ENCODE results near the gene CAMKMT.

CAMKMT gene

DNA sequence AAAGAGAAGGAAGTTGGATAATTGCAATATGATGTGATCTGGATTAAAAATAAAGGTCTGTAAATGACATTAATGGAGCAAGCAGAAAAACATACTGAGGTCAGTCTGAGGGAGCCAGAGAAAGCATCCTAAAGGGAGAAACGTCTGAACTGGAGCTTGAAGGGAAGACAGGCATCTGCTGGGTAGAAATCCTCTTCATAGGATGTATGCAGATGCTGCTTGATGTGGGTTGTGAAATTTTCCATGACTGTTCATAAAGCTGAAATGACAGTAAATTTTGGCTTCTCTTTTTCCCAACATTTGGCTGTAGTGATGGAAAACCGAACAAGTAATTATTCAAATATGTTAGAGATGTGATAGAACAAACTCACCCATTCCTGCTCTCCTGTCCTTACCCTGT is 287.6 kb downstream of the CAMKMT start:
- DNase-seq (ENCODE audit: low read depth) = no peak

DNA sequence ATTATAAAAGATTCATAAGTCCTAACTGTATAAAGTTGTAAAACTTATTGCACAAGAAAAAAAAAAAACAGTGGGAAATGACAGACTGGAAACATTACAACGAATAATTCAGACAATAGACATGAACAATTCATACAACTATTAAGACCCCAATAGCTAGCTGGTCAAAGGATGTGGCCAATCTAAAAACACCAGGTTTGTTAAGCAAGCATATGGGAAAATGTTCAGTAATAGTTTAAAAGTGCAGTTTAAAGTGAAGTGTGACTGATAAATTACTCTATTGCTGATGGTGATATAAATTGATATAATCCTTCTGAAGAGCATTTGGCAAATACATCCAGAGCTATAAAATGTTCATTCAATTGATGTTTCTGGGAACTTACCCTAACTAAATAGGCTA is 289.0 kb downstream of the CAMKMT start:
- no peak for DNase-seq (ENCODE audit: low read depth)

DNA sequence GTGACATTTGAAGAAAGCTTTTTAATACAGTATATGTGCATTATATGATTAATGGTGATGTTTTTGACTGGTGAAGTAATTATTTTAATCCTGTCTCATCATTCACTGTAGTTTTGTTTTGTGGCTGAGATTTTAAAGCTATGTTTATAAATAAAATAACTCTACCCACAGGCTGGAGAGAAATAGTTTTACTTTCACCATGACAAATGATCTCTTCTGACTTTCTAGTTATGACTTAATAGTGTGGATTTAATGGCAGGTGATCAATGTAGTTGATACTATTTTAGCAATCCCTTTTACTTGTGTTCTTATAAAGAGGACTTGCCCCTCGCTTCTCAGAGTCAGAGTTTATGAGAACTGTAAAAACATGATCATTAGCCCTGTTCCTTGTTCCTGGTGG is 290.2 kb downstream of the CAMKMT start:
- no peak for DNase-seq (ENCODE audit: low read depth)

DNA sequence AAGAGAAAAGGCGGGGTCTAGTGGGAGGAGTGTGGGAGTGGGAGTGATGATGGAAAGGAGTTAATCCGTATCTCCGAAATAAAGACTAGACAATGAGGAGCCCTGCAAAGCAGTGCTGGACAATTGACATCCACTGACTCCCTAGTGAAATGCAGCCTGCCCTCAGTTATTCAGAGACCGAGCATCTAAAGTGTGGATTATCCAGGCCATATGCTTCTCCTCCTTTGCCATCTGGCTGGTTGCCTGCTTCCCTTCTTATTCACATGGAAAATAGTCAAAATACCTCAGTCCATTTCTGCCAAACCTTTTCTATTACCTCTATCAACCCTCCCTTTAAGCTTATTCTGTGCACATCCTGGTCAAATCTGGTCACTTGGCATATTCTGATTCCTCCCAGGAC is 291.0 kb downstream of the CAMKMT start:
- DNase-seq (ENCODE audit: low read depth) = no peak

DNA sequence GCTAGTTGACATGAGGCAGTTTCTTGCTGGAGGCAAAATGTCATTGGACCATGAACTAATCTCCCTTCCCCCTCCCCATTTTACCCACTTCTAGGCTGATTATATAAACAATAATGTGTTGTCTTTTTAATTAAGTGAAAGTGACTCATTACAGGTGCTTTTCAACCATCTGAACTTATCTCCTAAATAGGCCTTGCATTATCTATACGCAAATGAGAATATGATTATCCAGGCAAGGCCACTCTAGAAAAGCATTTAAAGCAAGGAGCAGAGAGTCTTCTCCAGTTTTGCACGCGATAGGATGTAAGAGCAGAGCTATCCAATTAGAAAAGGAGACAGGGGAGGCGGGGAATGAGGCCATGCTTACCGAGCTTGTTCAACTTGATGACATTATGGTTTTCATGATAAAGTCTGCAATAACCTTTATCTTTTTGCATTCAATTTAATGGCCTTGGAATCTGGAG is 293.7 kb downstream of the CAMKMT start:
- no peak for DNase-seq (ENCODE audit: low read depth)

DNA sequence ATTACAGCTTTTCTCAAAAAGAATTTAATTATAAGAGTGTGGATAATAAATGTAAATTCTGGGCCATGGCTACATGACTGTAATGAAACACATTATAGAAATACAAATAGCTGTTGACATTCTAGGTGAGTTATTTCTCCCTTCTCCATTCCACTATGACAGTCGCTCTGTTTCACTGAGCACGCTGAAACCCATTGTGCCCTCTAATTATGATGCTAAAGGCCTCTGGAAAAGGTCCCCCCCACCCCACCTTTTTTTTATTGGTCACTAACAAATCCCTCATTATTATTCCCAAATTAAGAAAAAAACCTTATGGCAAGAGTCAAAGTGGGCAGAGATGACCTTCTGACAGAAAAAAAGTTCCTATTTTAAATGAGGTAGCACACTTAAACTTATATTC is 294.7 kb downstream of the CAMKMT start:
- no peak for DNase-seq (ENCODE audit: low read depth)

DNA sequence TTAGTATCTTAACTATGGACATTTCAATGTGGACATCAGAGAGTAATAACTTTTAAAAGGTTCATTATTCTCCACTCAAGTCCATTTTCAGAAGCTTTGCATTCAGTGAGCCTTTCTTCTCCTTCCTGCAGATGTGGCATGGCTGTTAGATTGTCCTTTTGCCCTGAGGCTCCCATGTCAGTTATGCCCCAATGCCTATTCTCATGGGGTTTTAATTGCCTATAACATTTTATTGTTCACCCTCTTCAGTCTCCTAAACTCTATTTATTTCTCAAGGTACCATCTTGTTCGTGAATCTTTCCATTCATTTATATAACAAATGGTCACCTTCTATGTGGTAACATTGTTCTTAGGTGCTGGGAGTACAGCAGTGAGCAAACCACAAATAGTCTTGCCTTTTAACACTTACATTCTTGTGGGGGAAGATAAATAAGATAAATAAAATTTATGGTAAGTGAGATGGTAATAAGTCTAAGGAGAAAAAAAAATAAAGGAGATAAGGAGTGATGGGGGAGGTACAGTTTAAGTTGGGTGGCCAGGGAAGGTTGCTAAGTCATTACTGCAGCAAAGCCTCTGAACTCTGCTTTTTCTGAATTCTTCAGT is 301.8 kb downstream of the CAMKMT start:
- no peak for DNase-seq (ENCODE audit: low read depth)

DNA sequence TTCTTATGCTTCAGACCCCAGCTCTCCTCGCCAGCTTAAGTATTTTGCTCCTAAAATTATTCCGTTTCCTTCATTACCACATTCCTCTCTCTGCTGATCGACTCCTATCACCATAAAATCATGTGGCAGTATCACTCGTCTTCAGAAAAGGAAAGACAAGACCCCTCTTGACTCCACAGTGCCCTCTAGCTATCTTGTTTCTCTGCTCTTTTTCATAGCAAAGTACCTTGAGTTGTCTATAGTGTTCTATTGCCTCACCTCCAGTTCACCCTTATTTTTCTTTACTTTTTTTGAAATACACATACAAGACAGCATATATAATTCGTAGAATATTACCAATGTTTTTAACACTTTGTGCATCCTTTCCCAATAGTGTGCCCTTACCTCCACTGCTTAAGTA is 306.6 kb downstream of the CAMKMT start:
- DNase-seq (ENCODE audit: low read depth) = no peak

DNA sequence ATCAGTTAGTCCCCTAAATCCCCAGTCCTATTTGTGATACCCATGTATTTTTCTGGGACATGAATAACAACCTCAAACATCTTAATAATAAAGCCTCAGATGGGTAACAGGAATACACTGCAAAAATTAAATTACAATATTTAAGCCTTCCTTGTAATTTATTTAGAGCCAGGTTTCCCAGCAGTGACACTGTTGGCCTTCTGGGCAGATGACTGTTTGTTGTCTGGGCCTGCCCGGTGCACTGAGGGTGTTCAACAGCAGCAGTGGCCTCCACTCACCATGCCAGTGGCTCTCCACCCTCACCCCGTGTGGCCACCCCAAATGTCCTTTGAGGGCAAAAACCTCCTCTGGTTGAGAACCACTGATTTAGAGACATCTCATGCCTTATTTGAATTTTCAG is 309.5 kb downstream of the CAMKMT start:
- no peak for DNase-seq (ENCODE audit: low read depth)

DNA sequence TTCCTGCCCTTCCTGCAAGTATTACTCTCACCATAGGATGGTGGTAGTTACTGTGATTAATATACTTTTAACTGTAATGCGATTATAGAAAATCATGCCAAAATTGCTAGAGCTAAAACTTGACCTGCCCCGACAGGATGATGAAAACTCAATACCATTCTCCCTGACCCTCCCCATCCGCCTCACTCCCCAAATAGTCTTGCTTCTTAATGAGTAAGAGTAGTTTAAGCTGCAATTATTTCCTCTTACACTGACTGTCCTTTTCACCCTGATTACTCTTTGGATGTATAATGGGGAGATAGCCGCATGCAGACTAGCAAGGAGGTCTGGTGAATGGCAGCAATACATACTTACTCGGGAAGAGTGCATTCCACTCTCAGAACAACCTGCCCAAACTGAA is 310.2 kb downstream of the CAMKMT start:
- DNase-seq (ENCODE audit: low read depth) = no peak

DNA sequence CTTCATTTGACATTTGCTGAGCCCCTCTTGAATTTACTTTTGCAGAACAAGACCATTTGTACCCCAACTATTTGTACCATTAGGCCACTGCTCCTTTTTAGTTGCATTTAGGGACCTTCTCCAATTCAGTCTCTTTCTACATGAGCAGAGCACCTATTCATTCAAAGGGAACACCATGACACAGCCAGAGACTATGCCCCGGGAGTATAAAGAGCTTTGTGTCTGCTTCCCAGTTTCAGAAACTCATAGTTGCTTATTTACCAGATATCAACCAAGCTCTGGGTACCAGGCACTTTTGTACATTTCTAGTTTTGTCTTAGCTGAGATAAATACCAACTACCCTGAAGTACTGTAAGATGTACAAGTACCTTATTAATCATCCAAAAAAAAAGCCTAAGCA is 310.7 kb downstream of the CAMKMT start:
- DNase-seq (ENCODE audit: low read depth) = no peak

DNA sequence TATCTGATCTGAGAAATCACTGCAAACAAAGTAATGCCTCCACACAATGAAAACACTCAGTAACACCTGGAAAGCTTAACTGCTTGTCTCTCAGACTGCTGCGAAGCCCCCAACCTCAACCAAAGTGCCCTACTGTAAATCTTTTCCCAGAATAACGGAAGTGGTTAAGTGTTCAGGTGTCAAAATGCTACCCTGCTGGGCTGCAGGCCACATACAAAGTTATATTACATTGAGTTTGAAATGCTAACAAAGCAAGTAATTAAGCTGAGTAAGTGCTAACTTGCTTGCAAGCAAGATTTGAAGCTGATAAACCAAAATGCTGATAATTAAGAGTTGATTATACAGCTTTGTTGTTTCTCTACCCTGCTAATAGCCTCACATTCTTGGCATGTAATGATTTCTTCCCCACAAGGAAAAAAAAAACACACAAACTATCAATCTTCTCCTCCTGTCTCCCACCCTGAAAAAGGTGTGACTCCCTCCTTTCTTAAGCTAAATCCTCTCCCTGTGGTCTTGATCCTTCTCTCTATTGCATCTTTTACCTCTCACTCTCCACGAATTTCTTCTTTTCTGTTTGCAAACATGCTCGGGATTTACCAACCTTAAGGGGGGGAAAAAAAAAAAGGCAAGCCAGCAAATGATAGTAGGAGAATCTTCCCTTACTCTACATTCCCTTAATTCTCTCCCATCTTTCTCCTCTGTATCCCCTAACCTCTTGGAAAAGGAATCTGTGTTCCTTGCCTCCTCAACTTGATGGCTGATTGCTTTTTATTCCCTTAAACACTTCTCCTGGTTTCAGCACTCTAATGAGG is 312.9 kb downstream of the CAMKMT start:
- DNase-seq (ENCODE audit: low read depth) = no peak

DNA sequence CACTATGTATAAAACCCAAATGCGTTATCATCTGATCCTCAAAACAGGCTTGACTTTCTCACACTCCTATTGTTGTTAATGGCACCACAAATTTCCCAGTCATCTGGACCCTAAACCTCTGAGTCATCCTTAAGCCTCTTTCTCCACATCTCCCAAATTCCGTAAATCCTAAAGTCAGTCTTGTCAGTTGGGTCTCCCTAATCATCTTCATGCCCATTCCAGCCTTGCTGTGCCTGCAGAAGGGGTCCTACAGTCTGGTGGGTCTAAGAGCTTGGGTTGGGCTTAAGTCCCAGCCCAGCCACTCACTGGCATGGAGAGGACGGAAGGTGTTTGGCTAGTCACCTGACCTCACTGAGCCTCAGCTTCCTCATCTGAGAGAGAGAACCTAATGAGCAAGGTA is 314.6 kb downstream of the CAMKMT start:
- no peak for DNase-seq (ENCODE audit: low read depth)

DNA sequence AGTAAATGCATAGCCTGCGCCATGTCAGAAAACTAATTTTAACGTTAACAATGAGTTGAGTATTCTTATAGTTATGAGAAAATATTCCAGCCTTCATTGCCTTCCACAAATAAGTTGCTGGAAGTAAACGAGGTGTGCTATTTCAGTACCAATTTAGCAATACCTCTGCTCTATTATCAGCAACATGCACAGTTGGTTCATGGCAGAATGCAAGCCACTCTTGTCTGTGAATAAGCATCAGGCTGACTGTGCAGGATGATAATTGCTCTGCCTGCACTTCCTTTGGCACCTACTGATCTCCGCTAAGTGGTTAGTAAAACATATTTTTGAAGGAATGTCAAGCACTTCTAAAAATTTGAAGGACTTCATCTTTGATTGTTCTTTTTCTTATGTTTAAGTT is 317.8 kb downstream of the CAMKMT start:
- DNase-seq (ENCODE audit: low read depth) = no peak

DNA sequence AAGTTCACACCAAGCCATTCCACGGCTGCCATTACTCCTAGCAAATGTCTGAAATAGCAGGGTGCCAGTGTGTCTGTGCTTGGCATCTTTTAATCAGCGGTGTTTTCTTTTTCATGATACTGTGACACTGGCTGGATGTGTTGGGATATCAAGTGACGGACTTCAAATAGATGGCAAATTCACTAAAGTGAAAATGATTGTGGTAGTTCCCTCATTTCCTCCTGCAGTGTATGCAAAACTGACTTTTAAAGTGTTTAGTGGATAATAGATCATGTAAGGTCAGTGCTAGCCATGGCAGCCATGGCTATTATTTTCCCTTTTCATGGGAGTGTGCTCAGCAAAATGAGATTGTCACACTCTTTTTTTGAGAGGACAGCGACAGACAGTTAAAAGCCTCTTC is 318.2 kb downstream of the CAMKMT start:
- no peak for DNase-seq (ENCODE audit: low read depth)

DNA sequence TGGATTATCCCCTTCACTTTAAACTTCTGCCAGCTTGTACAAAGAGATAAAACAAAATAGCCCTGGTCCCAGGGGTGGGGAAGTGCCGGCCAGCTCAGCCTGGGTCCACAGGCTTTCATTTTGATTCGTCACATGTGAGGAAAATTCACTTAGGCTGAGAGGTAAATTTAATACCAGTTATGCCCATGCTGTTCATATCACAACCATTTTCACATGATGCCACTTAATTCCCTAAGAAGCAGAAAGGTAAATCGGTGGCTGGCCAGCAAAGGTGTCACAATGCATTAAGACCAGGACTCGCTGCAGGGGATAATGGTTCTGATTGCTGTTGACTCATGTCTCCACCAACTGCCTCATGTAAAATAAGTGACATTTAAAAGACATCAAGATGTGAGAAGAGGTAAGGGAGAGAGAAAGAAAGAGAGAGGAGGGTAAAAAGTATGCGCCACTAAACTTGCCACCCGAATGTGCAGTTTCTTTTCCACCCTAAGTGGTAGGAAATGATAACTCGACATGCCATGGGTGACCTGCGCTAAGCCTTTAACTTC is 318.8 kb downstream of the CAMKMT start:
- DNase-seq (ENCODE audit: low read depth) = no peak

DNA sequence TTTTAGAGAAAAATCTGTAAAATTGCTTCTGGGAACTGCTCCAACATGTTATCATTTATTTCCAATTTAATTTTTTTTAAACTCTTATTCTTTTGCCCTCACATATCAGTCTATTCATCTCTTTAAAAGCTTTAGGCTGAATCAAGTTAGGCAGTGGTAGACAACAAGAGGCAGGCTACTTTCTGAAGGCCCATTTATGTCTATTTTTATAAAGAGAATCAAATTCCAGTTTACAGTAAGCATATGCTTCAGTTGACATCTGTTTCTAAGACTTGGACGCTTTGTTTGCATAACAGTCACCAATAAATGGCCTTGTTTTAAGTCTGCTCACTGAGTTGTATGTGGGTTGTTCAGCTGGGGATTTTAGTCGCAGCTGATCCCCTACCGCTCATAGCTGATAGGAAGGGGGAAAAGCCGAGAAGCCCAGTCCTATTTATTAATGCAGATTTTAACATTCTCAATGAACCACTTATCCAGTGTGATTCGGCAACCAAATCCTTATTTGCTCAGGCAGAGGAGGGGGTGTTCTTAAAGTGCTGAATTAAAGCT is 319.3 kb downstream of the CAMKMT start:
- DNase-seq (ENCODE audit: low read depth) = no peak

DNA sequence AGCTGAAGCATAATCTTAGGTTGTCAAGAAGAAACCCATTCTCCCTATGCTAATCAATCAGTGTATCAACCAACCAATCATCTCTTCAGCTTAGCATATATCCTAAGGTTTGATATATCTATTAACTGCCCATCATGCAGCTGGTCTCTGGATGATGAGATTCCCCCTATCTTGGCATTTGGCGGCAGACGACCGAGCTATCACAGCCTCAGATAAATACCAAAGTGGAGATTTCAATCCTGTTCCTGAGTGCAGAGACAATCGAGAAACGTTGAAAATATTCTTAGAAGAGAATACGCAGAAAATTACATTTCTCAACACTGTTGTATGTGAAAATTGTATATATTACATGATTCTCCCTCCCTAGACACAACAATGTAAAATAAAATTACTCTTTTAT is 320.7 kb downstream of the CAMKMT start:
- no peak for DNase-seq (ENCODE audit: low read depth)

DNA sequence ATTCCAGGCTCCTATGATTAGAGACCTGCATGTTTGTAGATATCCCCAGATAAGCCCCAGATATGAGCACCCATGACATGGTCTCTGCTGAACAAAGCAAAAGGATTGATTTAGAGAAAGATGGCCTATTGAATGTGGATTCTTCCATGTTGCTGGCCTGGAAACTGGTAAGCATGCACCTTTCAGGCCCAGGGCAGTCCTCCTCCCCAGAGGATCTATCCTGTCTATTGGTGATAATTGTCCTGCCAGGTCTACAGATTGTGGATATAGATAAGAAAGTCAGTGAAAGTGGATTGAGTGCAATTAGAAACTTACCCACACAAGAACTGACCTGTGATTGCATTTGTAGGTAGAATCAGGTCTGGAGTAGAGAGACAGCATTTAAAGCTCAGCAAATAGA is 322.8 kb downstream of the CAMKMT start:
- DNase-seq (ENCODE audit: low read depth) = no peak

DNA sequence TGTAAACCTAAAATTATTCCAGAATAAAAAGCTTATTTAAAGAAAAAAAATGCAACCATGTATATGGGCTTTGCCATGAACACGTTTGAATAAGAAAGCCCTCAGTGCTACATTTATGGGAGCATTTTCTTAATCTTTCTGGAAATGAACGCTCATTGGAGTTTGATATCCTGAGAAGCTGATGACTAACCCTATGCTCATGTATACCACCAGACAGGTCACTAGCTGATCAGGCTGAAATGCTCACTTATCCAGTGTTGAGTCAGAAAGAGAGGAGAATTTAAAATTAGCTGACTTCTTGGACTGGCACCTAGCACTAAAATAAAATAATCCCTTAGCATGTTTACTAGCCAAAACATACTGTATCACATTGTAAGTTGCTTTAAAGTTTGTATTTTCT is 324.8 kb downstream of the CAMKMT start:
- DNase-seq (ENCODE audit: low read depth) = no peak

DNA sequence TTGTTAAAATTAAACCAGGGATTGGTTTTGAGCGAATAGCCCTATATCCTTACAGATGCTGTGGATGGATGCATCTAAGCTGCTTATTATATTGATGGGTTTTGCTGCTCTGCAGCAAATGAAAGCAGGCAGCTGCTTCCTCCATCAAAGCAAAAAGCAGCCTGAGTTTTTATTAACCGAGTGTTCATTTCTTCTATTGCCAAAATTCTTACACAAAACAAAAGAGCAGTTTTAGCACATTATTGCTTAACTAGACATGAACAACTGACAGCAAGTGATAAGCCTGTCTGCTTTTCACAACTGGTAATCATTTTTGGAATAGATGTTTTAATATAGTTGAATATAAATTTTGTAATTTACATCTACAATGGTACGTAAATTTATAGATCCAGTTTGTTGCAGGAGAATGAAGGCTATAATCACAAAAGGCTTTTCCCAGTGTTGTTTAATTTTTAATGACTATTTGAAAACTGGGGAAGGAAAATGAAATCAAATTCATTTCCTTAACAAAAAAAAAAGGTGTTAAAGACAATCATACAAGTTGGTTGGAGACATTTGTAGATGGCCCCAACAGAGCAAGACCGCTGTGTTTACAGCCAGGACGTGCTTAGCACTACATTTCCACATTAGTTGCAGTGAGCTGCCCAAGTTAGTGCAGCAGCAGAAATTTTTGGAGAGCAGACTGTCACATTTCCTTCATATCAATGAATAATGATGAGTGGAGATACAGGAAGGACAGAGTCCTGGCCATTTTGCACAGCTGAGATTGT is 326.1 kb downstream of the CAMKMT start:
- DNase-seq (ENCODE audit: low read depth) = no peak

DNA sequence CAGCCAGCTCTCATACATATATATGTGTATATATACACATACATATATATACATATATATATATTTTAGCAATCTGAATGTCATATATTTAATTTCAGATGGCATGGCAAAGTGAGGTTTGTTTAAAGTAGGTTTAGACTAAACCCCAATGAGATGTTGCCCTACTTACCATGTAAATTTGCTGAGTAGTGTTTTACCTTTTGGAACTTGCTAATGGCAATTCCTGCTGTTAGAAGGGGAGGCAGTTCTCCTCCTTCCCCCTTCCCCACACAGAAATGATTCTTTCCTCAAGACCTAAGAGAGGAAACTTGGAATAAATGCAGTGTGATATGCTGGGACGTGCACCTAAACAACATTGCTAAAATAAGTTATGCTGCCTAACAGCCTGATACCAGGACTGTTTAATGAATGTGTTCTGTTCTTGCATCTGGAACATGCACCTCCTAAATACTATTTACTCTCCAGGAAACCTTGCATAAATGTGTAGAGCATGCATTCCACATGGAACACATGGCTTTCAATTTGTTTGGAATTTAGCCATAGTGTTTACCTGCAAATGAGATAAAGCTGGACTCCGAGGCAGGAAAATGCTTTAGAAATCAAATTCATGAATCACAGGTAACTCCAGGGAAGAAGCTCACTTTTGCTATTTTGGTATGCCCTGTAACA is 326.8 kb downstream of the CAMKMT start:
- no peak for DNase-seq (ENCODE audit: low read depth)

All from activated T-helper 9 cell treated with anti-CD3 and anti-CD28 coated beads, Interleukin-2, amount 50 U/mL, for 16 hours (primary cell).